WTC11 (cell line): ENCODE measurements around the gene TTC7B. TPM values are rescaled to one million over a fixed set of nuclear protein-coding genes. Genes with fewer than 3 reads are reported as not detected.

Source experiments
- ATAC-seq: fragments of 200-7000 bp; cut with Tn5 transposase; 2 replicates; pipeline ENCODE4 v1.10.0; 2021; ENCODE audit warnings: mild to moderate bottlenecking, moderate library complexity
- CTCF ChIA-PET: fragments of 300-600 bp; sonication (Branson Sonifier 250); formaldehyde crosslinking; loops from one replicate; lab custom pipeline; 2021; ENCODE audit warnings: antibody characterized with exemption; lab: Charles Lee
- POLR2A ChIA-PET: fragments of 350-600 bp; sonication (Branson Sonifier 250); formaldehyde crosslinking; loops from one replicate; lab custom pipeline; 2021; ENCODE audit warnings: antibody characterized with exemption; lab: Charles Lee
- DNase-seq: peaks from one replicate; pipeline ENCODE4 v3.0.0; 2021; ENCODE audit warnings: low spot score
- H3K27ac Mint-ChIP-seq: 2 replicates; pipeline ENCODE4 v1.8.0; 2021; ENCODE audit warnings: mixed read lengths
- H3K27me3 Mint-ChIP-seq: 2 replicates; pipeline ENCODE4 v1.8.0; 2021; ENCODE audit warnings: low read depth, mild to moderate bottlenecking, moderate library complexity, mixed read lengths
- H3K36me3 Mint-ChIP-seq: 2 replicates; pipeline ENCODE4 v1.8.0; 2021; ENCODE audit warnings: mixed read lengths
- H3K4me1 Mint-ChIP-seq: 2 replicates; pipeline ENCODE4 v1.8.0; 2022; ENCODE audit warnings: mixed read lengths
- H3K4me3 Mint-ChIP-seq: 2 replicates; pipeline ENCODE4 v1.8.0; 2021; ENCODE audit warnings: mild to moderate bottlenecking, moderate library complexity, mixed read lengths
- H3K9me3 Mint-ChIP-seq: 2 replicates; pipeline ENCODE4 v1.8.0; 2021; ENCODE audit warnings: mixed read lengths
- ATF6 ChIP-seq: sonication (generic); formaldehyde crosslinking; IDR thresholded peaks from 2 replicates; pipeline ENCODE4 v1.8.1; 2023; ENCODE audit warnings: mild to moderate bottlenecking, missing genetic modification reagents
- CBFB ChIP-seq: sonication (generic); formaldehyde crosslinking; IDR thresholded peaks from 2 replicates; pipeline ENCODE4 v1.8.1; 2022; ENCODE audit warnings: mild to moderate bottlenecking, low read depth, missing genetic modification reagents
- E2F4 ChIP-seq: sonication (generic); formaldehyde crosslinking; IDR thresholded peaks from 2 replicates; pipeline ENCODE4 v1.8.1; 2022; ENCODE audit warnings: low read depth, mild to moderate bottlenecking, moderate library complexity, missing genetic modification reagents, borderline replicate concordance
- ELF4 ChIP-seq: sonication (generic); formaldehyde crosslinking; IDR thresholded peaks from 2 replicates; pipeline ENCODE4 v1.8.1; 2022; ENCODE audit warnings: low read depth, mild to moderate bottlenecking, moderate library complexity, missing genetic modification reagents
- FOXJ3 ChIP-seq: sonication (generic); formaldehyde crosslinking; IDR thresholded peaks from 2 replicates; pipeline ENCODE4 v1.9.0; 2021; ENCODE audit warnings: missing genetic modification reagents, mild to moderate bottlenecking, borderline replicate concordance
- KAT7 ChIP-seq: sonication (generic); formaldehyde crosslinking; IDR thresholded peaks from 2 replicates; pipeline ENCODE4 v1.8.1; 2023; ENCODE audit warnings: missing genetic modification reagents, mild to moderate bottlenecking, borderline replicate concordance
- MLX ChIP-seq: sonication (generic); formaldehyde crosslinking; IDR thresholded peaks from 2 replicates; pipeline ENCODE4 v1.8.1; 2023; ENCODE audit warnings: mild to moderate bottlenecking, missing genetic modification reagents, moderate library complexity
- NR2C2 ChIP-seq: sonication (generic); formaldehyde crosslinking; IDR thresholded peaks from 2 replicates; pipeline ENCODE4 v1.8.0; 2022; ENCODE audit warnings: mild to moderate bottlenecking, missing genetic modification reagents
- PRRX2 ChIP-seq: fragments of 250-450 bp; sonication (Bioruptor Pico); IDR thresholded peaks from 2 replicates; pipeline ENCODE4 v1.8.0; 2021; ENCODE audit warnings: mild to moderate bottlenecking
- RELA ChIP-seq: sonication (generic); formaldehyde crosslinking; IDR thresholded peaks from 2 replicates; pipeline ENCODE4 v1.8.1; 2022; ENCODE audit warnings: missing genetic modification reagents, mild to moderate bottlenecking, borderline replicate concordance
- SMAD4 ChIP-seq: sonication (generic); formaldehyde crosslinking; IDR thresholded peaks from 2 replicates; pipeline ENCODE4 v1.8.0; 2022; ENCODE audit warnings: mild to moderate bottlenecking, missing genetic modification reagents
- SOX15 ChIP-seq: fragments of 250-450 bp; sonication (Bioruptor Pico); IDR thresholded peaks from 2 replicates; pipeline ENCODE4 v1.9.0; 2021; ENCODE audit warnings: mild to moderate bottlenecking
- SP1 ChIP-seq: sonication (generic); formaldehyde crosslinking; conservative IDR thresholded peaks from 2 replicates; pipeline ENCODE4 v1.8.1; 2022; ENCODE audit warnings: missing genetic modification reagents
- TEAD1 ChIP-seq: sonication (generic); formaldehyde crosslinking; IDR thresholded peaks from 2 replicates; pipeline ENCODE4 v1.8.0; 2022; ENCODE audit warnings: mild to moderate bottlenecking, missing genetic modification reagents
- TP53 ChIP-seq: sonication (generic); formaldehyde crosslinking; IDR thresholded peaks from 2 replicates; pipeline ENCODE4 v1.8.1; 2023; ENCODE audit warnings: mild to moderate bottlenecking, missing genetic modification reagents
- USF1 ChIP-seq: sonication (generic); formaldehyde crosslinking; IDR thresholded peaks from 2 replicates; pipeline ENCODE4 v1.8.0; 2022; ENCODE audit warnings: mild to moderate bottlenecking, missing genetic modification reagents
- USF2 ChIP-seq: sonication (generic); formaldehyde crosslinking; IDR thresholded peaks from 2 replicates; pipeline ENCODE4 v1.8.1; 2023; ENCODE audit warnings: mild to moderate bottlenecking, missing genetic modification reagents, moderate library complexity
- ZBTB43 ChIP-seq: sonication (generic); formaldehyde crosslinking; IDR thresholded peaks from 2 replicates; pipeline ENCODE4 v1.8.1; 2023; ENCODE audit warnings: mild to moderate bottlenecking, missing genetic modification reagents
- ZNF232 ChIP-seq: sonication (generic); formaldehyde crosslinking; IDR thresholded peaks from 2 replicates; pipeline ENCODE4 v1.8.0; 2022; ENCODE audit warnings: mild to moderate bottlenecking, missing genetic modification reagents
- ZNF423 ChIP-seq: fragments of 250-450 bp; sonication (Bioruptor Pico); IDR thresholded peaks from 2 replicates; pipeline ENCODE4 v2.1.2; 2022; ENCODE audit warnings: mild to moderate bottlenecking, moderate library complexity
- ZNF671 ChIP-seq: fragments of 250-450 bp; sonication (Bioruptor Pico); IDR thresholded peaks from 2 replicates; pipeline ENCODE4 v1.8.0; 2021; ENCODE audit warnings: mild to moderate bottlenecking
- total RNA-seq: library from RNA; stranded (reverse); gene quantifications from 3 replicates; pipeline ENCODE4 v1.2.3, GENCODE V29; 2021

Gene TTC7B
- total RNA-seq, 1 experiment from 2014 or later, result 27.6 TPM

GRCh38 chr14:90619911-90620310 lies 196.3 kb downstream of the TTC7B start:
- peaks cover 30% of the 10 kb centered on the region for H3K4me1 Mint-ChIP-seq
- TF ChIP-seq RELA (CRISPR knock-in tag) (no peak), ELF4 (CRISPR knock-in tag) (no peak), E2F4 (CRISPR knock-in tag) (no peak), ZNF671 (CRISPR knock-in tag) (no peak), MLX (CRISPR knock-in tag) (no peak)
- ChIA-PET POLR2A (no interaction called here), CTCF (no interaction called here)
- no peak overlapping the region for H3K27ac Mint-ChIP-seq
- ATAC-seq, result no peak
- no peaks in the 10 kb centered on the region for H3K36me3 Mint-ChIP-seq
- H3K9me3 Mint-ChIP-seq, result no peaks in the 10 kb centered on the region
- H3K4me3 Mint-ChIP-seq, result no peak overlapping the region
- no peak for DNase-seq
- no peaks in the 10 kb centered on the region for H3K27me3 Mint-ChIP-seq

GRCh38 chr14:90617961-90618360 lies 198.3 kb downstream of the TTC7B start:
- H3K4me1 Mint-ChIP-seq, result peaks cover 25% of the 10 kb centered on the region
- TF ChIP-seq SMAD4 (no peak), CBFB (CRISPR knock-in tag) (no peak), TP53 (CRISPR knock-in tag) (no peak), SOX15 (CRISPR knock-in tag) (no peak), ZNF423 (CRISPR knock-in tag) (no peak), USF2 (CRISPR knock-in tag) (no peak), PRRX2 (CRISPR knock-in tag) (no peak), ZNF232 (CRISPR knock-in tag) (no peak), FOXJ3 (CRISPR knock-in tag) (no peak), ATF6 (CRISPR knock-in tag) (no peak), KAT7 (CRISPR knock-in tag) (no peak), TEAD1 (no peak), ZBTB43 (no peak), NR2C2 (CRISPR knock-in tag) (no peak), USF1 (CRISPR knock-in tag) (no peak), SP1 (CRISPR knock-in tag) (no peak)
- ChIA-PET CTCF (no interaction called here), POLR2A (no interaction called here)
- no peak overlapping the region for H3K4me3 Mint-ChIP-seq
- no peaks in the 10 kb centered on the region for H3K27me3 Mint-ChIP-seq
- ATAC-seq (no peak), DNase-seq (no peak)
- no peaks in the 10 kb centered on the region for H3K36me3 Mint-ChIP-seq
- H3K9me3 Mint-ChIP-seq, result no peaks in the 10 kb centered on the region
- H3K27ac Mint-ChIP-seq, result no peak overlapping the region
